HG03520 (cell line): ENCODE measurements around the gene TYK2.
"Not testable (repeated sequence)": the region's sequence is repeated elsewhere in the genome, so short reads cannot be mapped to it uniquely, and the experiment has no call there.

Source experiments
- ATAC-seq: cut with Tn5 transposase; IDR thresholded peaks from one replicate; pipeline ENCODE4 v1.9.1; 2021; ENCODE audit warnings: mild to moderate bottlenecking, moderate library complexity; ENCODE audit not compliant: unreplicated experiment

Gene TYK2

DNA sequence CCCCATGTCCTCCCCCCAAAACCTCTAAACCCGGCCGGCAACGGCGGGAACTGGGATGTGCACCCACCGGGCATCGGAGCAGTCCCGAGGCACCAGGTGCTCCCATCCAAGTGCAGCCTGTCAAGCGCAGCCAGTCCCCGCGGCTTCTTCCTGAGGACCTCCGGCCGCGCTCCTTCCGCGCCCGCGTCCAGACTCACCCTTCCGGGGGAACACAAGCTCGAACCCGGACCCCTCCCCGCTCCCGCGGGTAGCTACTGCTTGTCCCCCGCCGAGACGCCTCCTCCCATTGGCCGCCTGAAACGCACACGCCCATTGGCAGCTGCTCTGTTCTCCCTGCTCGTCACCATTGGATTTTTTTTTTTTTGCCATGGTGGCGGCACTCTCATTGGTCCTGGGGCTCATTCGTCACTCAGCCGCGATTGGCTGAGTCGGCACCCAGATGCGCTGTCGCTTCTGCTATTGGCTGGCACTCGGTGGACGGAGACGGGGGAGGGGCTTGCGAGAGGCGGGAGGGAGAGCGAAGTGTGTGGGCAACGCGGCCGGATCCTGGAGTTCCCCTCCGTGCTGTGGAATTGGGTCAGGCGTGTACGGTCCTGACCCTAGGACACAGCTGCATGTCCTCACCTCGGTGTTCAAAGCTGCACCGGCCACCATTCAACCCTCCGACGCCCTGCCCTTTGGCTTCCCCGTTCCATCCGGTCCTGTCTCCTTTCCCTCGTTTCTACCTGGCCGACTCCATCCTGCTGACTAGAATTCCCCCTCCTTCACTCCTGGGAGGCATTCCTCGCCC is at the start of gene TYK2:
Gene TYK2 (minus strand): TSS at position 260 of the 790 bp plus-strand sequence. CDS start 2,166 bp downstream, outside the sequence.
- peak; percentile 91 for ATAC-seq

DNA sequence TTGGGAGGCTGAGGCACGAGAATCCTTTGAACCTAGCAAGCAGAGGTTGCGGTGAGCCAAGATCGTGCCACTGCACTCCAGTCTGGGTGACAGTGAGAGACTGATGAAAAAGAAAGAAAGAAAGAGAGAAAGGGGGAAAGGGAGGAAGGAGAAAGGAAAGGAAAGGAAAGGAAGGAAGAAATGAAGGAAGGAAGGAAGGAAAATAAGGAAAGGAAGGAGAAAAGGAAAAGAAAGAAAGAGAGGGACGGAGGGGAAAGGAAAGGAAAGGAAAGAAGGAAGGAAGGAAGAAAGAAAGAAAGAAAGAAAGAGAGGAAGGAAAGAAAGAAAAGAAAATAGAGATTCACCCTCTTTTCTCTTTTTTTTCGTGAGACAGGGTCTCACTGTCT is 48.6 kb upstream of the TYK2 start:
- no peak for ATAC-seq

DNA sequence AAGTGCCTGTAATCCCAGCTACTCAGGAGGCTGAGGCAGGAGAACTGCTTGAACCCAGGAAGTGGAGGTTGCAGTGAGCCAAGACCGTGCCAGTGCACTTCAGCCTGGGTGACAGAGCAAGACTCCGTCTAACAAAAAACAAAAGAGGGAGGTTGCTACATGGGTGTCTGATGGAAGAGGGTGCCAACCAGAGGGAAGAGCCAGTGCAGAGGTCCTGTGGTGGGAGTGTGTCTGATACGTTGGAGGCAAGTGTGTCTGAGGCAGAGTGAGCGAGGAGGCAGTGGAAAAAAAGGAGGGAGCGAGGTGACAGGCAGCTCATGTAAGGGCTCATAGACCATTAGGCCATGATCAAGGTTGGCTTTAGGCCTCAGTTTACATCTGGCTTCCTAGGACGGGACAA is 46.8 kb upstream of the TYK2 start:
- ATAC-seq, result no peak

DNA sequence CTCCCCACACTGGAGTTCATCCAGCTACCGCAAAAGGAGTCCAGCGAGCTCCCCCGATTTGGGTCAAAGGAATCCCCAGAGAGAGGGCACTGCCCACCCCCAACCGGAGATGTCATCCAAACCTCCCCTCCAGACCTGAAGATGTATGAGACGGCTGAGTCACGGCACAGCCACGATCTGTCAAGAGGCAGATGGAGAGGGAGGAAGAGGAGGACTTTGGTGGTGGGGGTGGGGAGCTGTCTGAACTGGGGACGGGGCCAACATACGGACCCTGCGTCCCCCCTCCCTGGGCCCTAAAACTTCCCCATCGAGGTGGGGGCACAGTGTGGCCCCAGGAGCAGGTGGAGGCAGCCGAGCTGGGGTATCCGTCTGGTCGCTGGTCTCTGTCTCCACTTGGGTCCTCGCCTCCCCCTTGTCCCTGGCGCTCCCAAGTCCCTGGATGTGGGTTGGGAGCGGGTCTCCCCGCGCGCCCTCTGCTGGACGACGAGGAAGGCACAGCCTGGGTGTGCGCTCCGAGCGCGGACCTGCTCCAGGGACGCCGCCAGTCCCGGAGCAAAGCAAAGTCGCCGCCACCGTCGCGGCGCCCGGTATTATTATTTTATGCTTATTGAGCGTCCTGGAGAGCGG is 43.8 kb upstream of the TYK2 start:
- no peak for ATAC-seq

DNA sequence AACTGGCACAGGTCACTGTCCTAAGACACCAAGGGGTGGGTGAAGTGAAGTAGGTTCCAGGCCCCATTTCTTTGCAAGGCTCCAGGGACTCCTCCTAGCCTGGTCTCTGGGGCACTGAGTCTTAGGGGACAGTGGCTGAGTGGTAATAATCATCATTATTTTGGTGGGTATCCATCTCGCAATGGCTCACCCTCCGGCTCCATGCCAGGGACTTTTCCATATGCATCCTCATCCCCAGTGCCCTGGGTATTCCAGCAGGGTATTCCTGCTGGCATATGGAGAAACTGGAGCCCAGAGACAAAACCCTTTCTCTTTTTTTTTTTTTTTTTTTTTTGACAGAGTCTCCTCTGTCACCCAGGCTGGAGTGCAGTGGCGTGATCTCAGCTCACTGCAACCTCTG is 42.5 kb upstream of the TYK2 start:
- no peak for ATAC-seq

DNA sequence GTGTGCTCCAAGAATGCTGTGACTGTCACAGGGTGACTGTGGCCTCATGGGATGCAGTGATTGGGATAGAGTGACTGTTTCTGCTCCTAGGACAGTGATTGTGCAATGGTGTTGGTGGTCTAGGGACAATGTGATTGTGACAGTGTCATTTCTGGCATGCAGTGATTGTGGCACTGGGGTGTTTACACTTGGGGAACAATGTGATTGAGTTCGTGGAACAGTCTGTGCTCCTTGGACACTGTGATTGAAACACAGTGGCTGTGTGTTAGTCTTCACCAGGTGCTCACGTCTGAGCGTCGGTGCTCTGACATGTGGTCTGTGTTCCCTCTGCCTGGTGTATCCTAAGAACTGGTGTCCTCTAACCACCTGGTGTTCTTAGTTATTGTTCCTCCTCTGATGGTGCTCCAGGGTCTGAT is 41.7 kb upstream of the TYK2 start:
- no peak for ATAC-seq

DNA sequence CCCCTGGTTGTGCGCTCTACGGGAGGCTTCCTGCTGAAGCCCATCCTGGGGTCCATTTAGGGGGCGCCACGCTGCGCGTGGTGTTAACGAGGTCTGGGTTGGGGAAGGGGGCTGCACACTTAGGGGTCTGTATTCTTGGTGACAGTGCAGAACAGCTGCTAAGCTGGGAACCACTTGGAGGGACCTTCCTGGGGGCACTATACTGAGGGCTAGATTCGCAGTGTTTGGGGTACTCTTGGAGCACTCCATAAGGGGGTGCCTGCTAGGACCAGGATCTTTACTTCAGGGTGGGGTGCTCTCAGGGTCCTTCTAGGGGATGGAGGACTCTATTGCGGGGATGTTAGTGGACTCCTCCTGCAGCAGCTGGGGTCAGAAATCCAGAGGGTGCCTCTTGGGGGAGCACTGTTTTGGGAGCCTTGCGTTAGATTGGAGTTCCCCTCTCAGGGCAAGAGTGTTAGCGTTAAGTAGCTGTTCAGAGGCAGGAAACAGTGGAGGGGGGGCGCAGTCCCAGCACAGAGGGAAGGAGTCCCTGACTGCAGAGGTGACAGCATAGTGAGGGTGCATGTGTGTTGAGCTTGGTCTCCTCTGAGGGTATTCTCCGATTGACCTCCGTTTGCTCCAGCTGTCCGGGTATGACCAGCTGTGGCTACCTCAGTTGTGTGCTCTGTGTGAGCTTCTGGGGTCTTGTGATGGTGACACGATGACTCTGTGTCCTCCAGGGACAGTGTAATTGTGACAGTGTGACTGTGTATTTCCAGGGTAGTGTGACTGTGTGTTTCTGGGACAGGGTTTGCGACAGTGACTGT is 41.1 kb upstream of the TYK2 start:
- no peak for ATAC-seq

DNA sequence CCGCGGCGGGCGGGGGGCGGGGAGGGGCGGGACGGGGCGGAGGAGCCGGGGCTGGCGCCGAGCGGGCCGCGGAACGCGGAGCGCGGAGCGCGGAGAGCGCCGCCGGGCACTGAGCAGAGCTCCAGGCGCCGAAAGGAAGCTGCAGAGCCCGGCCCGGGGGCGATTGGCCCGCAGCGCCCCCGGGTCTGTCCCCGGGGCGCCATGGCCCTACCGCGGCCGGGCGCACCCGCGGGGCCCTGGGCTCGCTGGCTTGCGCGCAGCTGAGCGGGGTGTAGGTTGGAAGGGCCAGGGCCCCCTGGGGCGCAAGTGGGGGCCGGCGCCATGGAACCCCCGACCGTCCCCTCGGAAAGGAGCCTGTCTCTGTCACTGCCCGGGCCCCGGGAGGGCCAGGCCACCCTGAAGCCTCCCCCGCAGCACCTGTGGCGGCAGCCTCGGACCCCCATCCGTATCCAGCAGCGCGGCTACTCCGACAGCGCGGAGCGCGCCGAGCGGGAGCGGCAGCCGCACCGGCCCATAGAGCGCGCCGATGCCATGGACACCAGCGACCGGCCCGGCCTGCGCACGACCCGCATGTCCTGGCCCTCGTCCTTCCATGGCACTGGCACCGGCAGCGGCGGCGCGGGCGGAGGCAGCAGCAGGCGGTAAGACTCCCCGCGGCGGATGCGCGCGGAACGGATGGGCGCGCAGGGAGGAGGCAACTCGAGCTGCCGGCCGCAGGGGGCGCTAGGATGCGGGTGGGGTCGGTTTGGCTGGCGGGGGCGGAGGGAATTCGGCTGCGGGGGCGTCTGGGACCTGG is 40.3 kb upstream of the TYK2 start, which contains the start of gene PDE4A:
Gene PDE4A (plus strand): TSS at position 95 of the 796 bp plus-strand sequence. CDS start 227 bp downstream, at position 322.
- ATAC-seq, result no peak

DNA sequence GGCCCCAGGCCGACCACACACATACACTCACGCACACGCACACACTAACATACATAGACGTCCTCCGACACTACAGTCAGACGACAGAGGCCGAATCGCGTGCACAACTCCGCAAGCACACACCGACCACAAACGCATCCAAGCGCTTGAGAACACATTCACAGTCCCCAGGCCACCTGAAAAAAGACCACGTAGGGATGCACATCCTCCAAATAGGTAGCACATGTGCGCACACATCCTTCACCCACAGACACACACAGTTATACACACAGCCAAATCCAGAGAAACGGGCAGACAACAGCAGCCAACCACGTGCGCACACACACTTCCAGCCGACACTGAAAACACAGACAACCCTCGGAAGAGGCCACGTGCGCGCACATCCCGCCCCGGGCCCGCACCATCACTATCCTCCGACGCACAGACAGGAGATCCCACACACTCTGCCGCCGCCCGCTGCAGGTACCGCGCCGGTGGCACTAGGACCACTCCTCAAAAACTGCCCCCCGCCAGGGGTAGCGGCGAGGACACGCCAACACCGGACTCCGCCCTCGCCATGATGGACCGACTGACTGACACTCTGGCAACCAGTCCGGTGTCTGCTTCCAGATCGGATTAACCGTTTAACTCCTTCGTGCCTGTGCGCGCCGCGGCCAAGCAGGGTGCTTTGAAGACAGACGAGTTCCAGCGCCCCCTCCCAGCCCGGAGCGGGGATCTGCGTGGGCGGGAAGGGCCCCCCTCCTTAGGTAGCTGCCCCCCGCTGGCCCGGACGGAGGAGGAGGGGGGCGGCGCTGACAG is 39.5 kb upstream of the TYK2 start:
- no peak for ATAC-seq

DNA sequence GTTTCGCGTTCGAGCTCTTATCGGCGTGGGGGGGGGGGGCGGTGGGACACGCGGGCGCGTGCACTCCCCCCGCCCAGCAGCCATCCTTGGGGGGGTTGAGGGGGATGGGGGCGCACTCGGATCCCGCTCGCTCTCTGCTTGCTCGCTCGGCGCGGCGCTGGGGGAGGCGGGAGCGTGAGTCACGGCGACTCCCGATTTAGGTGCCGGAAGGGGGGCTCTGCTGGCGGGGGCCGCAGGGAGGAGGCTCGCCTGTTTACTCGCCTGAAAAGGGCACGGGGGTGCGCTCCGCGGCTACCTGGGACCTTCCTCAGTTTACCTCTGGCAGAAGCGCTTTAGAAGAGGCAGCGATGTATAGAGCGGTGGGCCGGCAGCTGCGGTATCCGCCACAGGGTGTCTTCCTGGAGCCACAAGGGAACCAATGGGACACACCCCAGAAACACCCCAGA is 38.9 kb upstream of the TYK2 start:
- no peak for ATAC-seq

DNA sequence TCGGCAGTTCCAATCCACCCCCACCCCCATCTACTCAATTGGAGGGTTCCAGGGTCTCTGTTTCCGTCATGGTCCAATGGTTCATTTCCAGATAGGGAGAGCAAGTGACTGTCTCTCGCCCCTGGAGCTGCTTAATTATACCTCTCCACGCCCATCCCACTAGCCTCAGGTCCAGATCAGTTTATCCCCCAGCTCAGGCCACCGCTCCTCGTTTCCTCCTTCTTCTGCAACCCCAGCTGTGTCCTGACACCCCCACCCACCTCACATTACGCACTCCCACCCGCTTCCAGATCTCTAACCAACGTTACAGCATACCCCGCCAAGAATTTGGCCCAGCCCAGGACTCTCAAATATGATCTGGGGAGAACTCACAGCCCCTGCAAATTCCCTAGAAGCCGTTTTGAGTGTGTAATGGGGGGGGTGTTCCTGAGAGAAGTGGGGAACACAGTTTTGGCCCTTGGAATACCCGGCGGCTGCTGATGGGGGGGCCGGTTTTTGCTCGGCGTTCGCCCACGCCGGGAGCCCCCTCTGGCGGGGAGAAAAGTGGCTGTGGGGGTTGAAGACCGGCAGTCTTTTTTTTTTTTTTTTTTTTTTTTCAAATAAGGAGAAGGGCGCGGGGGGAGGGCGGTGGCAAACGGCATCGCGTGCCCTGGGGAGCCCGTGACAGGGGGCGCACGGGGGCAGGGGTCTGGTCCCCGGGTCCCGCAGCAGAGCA is 38.3 kb upstream of the TYK2 start:
- ATAC-seq, result no peak

DNA sequence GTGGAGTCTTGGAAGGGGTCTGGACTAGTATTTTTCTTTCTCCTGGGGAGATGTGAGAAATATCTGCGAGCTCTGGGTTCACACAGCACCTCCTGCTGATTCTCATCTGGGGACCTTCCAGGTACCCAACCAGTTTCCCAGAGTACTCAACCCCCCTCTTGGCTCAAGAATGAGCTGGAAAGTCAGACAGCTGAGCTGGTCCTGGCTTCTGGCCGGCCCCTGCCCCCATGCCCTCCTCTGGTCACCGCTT is 37.8 kb upstream of the TYK2 start:
- ATAC-seq, result no peak

DNA sequence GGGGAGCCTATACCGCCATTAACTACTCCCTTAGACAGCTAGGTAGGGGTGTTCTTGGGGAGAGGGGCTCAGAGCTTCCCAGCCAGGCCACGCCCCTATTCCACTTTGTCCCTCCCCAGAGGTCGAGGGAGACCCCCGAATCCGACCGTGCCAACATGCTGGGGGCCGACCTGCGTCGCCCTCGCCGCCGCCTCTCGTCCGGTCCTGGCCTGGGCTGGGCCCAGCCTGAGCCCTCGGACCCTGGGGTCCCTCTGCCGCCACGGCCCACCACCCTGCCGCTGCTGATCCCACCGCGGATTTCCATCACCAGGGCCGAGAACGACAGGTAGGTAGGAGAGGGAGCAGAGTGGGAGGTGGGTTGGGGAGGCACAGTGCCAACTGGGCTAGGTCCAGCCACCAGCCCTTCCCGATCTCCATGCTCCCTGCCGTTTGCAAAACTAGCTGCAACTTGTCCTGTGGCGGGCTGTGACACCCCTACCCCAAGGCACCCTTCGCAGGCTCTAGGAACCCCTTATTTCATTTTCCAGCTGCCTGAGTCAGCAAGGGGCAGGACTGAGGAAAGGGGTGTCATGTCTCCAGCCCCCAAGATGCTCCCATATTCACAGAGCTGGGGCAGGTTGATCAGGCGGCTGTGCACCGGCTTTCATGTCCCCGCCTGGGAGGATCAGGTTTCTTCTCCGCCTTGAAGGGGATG is 37.3 kb upstream of the TYK2 start:
- no peak for ATAC-seq

DNA sequence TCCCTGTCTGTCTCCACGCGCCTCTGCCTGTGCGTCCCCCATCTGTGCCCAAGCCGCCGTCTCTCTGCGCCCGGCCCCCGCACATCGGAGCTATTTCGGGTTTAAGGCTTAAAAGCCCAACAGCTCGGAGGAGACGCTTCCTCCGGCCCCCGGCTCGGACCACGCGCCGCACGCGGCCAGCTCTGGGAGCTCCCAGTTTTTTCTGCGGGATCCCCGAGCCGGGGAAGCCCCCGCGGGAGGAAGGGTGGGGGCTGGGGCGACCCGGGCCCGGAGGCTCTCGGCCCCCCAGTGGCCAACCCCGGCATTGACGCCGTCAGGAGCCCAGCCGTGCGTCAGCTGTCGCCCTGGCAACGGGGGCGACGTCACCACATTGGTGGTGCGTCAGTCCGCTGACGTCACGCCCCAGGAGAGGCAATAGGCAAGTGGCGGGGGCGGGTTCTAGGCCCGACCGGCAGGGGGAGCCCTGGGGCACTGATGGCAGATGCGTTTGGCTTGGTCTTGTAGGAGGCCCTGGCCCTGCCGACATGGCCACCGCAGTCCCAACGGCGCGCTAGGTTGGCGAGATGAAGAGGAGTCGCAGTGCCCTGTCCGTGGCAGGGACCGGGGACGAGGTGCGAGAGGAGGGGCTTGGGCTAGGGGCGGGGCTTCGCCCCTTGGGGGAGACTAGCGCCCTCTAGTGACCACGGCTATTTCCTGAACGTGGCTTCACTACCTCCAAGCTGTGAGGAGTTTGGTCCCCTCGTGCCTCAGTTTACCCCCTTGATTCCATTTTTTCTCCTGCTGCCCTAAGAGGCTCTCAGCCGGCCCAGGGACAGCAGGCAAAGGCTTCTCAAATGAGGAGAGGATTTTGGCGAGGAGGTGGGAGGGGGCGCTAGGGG is 36.2 kb upstream of the TYK2 start:
- ATAC-seq, result peak; percentile 40

DNA sequence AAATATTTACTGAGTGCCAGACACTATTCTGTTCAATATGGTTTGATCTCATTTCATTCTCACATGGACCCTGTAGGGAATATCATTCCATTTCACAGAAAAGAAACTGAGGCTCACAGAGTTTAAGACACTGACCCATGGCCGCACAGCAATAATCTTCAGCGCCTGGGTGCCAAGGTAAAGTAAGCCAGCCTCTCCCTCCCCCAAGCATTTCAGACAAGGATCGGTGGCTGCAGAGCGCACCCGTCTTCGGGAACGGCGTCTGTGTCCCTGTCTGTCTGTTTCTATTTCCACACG is 35.7 kb upstream of the TYK2 start:
- peak; percentile 2 for ATAC-seq

DNA sequence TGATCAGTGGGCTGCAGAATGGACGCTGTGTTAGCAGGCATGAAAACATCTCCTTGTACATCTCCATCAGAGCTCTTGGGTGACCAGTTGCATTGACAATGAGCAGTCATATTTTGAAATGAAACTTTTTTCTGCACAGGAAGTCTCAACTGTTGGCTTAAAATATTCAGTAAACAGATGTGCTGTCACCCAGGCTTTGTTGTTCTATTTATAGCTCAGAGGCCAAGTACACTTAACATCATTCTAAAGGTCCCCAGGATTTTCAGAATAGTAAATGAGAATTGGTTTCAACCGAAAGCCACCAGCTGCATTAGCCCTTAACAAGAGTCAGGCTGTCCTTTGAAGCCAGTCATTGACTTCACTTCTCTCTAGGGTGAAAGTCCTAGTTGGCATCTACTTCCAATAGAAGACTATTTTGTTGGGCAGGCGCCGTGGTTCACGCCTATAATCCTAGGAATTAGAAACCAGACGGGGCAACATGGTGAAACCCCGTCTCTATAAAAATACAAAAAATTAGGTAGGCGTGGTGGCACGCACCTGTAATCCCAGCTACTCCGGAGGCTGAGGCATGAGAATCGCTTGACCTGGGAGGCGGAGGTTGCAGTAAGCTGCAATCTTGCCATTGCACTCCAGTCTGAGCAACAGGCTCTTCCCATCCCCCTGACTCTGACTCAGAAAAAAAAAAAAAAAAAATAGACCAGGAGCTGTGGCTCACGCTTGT is 32.0 kb upstream of the TYK2 start:
- peak; percentile 39 for ATAC-seq

DNA sequence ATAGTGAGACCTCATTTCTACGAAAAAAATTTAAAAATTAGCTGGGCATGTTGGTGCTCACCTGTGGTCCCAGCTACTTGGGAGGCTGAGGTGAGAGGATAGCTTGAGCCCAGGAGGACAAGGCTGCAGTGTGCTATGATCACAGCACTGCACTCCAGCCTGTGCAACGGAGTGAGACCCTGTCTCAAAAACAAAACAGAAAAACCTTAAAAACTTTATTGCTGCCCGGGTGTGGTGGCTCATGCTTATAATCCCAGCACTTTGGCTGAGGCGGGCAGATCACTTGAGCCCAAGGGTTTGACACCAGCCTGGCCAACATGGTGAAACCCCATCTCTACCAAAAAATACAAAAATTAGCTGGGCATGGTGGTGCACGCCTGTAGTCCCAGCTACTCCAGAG is 30.9 kb upstream of the TYK2 start:
- ATAC-seq, result not testable (repeated sequence)
